ENCODE measurements around the gene UBXN1. TPM values are rescaled to one million over a fixed set of nuclear protein-coding genes. Genes with fewer than 3 reads are reported as not detected.

UBXN1 gene
- total RNA-seq, 2 experiments from 2014 or later = 107 to 118 TPM

GRCh38 chr11:62645946-62646824 lies 32.7 kb downstream of the UBXN1 start, which contains the start of gene GANAB:
TSS of gene GANAB (minus strand) at chr11:62646613. CDS start at chr11:62646599, 14 bp downstream.
- DNase-seq (peak; percentile 100), ATAC-seq (peak; percentile 98)
- POLR2A ChIA-PET = interaction anchor here (0.7 to 8.9 kb wide), 12 partner anchors 11 to 195 kb away, joined by 3 to 76 read pairs (median 5); partner anchors contain the start of genes B3GAT3, C11orf98, CSKMT and HNRNPUL2
- Mint-ChIP-seq H3K4me3 (peak within 1 kb of the TSS; percentile 99), H3K27ac (peak within 1 kb of the TSS; percentile 96), H3K27me3 (ENCODE audit: low read depth) (no peaks in the 10 kb centered on the region), H3K4me1 (ENCODE audit: low read depth) (peaks cover 32% of the 10 kb centered on the region), H3K36me3 (ENCODE audit: low read depth) (peaks cover 46% of the 10 kb centered on the region), H3K9me3 (ENCODE audit: insufficient read depth) (no peaks in the 10 kb centered on the region)
- CTCF ChIA-PET = interaction anchor here (0.7 to 1.6 kb wide), 3 partner anchors 54 to 251 kb away, joined by 3 to 10 read pairs (median 3); partner anchors contain the start of gene TUT1

GRCh38 chr11:62645671-62645945 lies 33.3 kb downstream of the UBXN1 start:
- ATAC-seq (peak; percentile 1), DNase-seq (no peak)
- Mint-ChIP-seq H3K36me3 (ENCODE audit: low read depth) (peaks cover 49% of the 10 kb centered on the region), H3K27me3 (ENCODE audit: low read depth) (no peaks in the 10 kb centered on the region), H3K4me1 (ENCODE audit: low read depth) (peaks cover 36% of the 10 kb centered on the region), H3K4me3 (peak overlapping the region; percentile 99), H3K27ac (peak overlapping the region; percentile 96), H3K9me3 (ENCODE audit: insufficient read depth) (no peaks in the 10 kb centered on the region)
- POLR2A ChIA-PET = interaction anchor here (0.7 to 8.9 kb wide), 10 partner anchors 11 to 196 kb away, joined by 3 to 76 read pairs (median 6); partner anchors contain the start of genes B3GAT3, C11orf98, CSKMT and TMEM223
- CTCF ChIA-PET = interaction anchor here (0.7 to 1.6 kb wide), 3 partner anchors 54 to 250 kb away, joined by 3 to 10 read pairs (median 3); partner anchors contain the start of gene TUT1

DNA sequence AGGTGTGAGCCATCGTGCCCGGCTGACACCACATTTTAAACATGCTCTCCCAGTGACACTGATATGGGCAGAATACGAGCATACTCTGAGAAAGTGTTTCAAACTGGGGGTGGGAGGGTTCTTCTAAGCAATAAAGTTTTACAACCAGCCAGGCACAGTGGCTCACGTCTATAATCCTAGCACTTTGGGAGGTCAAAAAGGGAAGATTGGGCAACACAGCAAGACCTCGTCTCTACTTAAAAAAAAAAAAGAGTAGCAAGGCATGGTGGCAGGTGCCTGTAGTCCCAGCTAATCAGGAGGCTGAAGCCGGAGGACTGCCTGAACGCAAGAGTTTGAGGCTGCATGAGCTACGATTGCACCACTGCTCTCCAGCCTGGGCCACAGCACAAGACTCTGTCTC lies 34.7 kb downstream of the UBXN1 start:
- Mint-ChIP-seq H3K9me3 (ENCODE audit: insufficient read depth) (no peaks in the 10 kb centered on the region), H3K27ac (peak overlapping the region; percentile 34), H3K27me3 (ENCODE audit: low read depth) (no peaks in the 10 kb centered on the region), H3K36me3 (ENCODE audit: low read depth) (peaks cover 52% of the 10 kb centered on the region), H3K4me3 (peak overlapping the region; percentile 45), H3K4me1 (ENCODE audit: low read depth) (peaks cover 44% of the 10 kb centered on the region)
- ATAC-seq (no peak), DNase-seq (no peak)
- POLR2A ChIA-PET = interaction anchor here (0.6 to 8.9 kb wide), 7 partner anchors 10 to 89 kb away, joined by 3 to 76 read pairs (median 4); partner anchors contain the start of genes C11orf98, CSKMT and TUT1
- CTCF ChIA-PET = interaction anchor here (0.6 to 1.2 kb wide), 4 partner anchors 9 to 188 kb away, joined by 3 to 4 read pairs (median 3); partner anchors contain the start of genes INTS5 and STX5

GRCh38 chr11:62632492-62632891 lies 46.4 kb downstream of the UBXN1 start:
- no peak overlapping the region for H3K4me3 Mint-ChIP-seq
- ChIA-PET POLR2A (no interaction called here), CTCF (no interaction called here)
- ATAC-seq (no peak), DNase-seq (no peak)
- H3K27ac Mint-ChIP-seq = peak overlapping the region; percentile 13
- H3K4me1 Mint-ChIP-seq (ENCODE audit: low read depth) = peaks cover 19% of the 10 kb centered on the region
- H3K36me3 Mint-ChIP-seq (ENCODE audit: low read depth) = peaks cover 83% of the 10 kb centered on the region
- H3K27me3 Mint-ChIP-seq (ENCODE audit: low read depth) = no peaks in the 10 kb centered on the region
- no peaks in the 10 kb centered on the region for H3K9me3 Mint-ChIP-seq (ENCODE audit: insufficient read depth)

DNA sequence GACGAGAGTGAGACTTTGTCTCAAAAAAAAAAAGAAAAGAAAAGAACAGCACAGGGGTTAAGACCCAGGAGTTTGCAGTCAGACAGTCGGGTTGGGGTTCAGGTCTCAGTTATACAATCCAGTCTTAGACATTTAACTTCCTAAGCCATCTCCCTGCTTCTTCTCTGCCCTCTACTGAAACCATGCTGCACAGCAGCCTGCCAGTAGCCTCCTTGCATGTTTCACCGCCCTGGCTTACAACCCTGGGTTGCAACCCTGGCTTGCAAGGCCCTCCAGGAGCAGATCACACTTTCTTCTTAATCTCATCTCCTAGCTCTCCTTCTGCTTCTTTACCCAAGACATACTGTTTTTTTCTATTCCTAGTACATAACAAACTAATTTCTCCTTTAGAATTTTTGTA lies 51.2 kb downstream of the UBXN1 start:
- Mint-ChIP-seq H3K4me3 (no peak overlapping the region), H3K4me1 (ENCODE audit: low read depth) (peaks cover 2% of the 10 kb centered on the region), H3K27me3 (ENCODE audit: low read depth) (no peaks in the 10 kb centered on the region), H3K27ac (no peak overlapping the region), H3K36me3 (ENCODE audit: low read depth) (peaks cover 70% of the 10 kb centered on the region), H3K9me3 (ENCODE audit: insufficient read depth) (no peaks in the 10 kb centered on the region)
- ATAC-seq = peak; percentile 24
- no peak for DNase-seq
- POLR2A ChIA-PET = interaction anchor here (1.0 kb wide), 1 partner anchor 37 kb away, joined by 3 read pairs; the partner anchor contains the start of genes C11orf98 and CSKMT
- CTCF ChIA-PET = interaction anchor here (1.5 to 1.8 kb wide), 3 partner anchors 16 to 67 kb away, joined by 3 to 4 read pairs (median 3); partner anchors contain the start of gene EML3

Other genes starting within 250 kb of the UBXN1 start
- 100 to 1,000 TPM; 123 to 129 TPM for gene AHNAK, start 132.3 kb downstream of the UBXN1 start, total RNA-seq
- 1,000 to 10,000 TPM; 1,058 to 1,098 TPM for gene EEF1G, start 105.2 kb downstream of the UBXN1 start, total RNA-seq
- 10 to 100 TPM; 22.2 to 25.0 TPM for gene TUT1, start 87.5 kb downstream of the UBXN1 start, total RNA-seq
- 100 to 1,000 TPM; 249 to 273 TPM for gene MTA2, start 77.2 kb downstream of the UBXN1 start, total RNA-seq
- 100 to 1,000 TPM; 120 to 144 TPM for gene EML3, start 66.3 kb downstream of the UBXN1 start, total RNA-seq
- gene ROM1, start 65.8 kb downstream of the UBXN1 start, total RNA-seq = 1 to 10 TPM; 1.3 to 2.0 TPM
- gene B3GAT3, start 57.1 kb downstream of the UBXN1 start, total RNA-seq = 10 to 100 TPM; 63.0 to 64.8 TPM
- gene GANAB, start 32.5 kb downstream of the UBXN1 start, total RNA-seq = 100 to 1,000 TPM; 297 to 310 TPM
- 10 to 100 TPM; 28.9 to 29.2 TPM for gene INTS5, start 25.8 kb downstream of the UBXN1 start, total RNA-seq
- 100 to 1,000 TPM; 131 to 133 TPM for gene C11orf98, start 13.9 kb downstream of the UBXN1 start, total RNA-seq
- gene CSKMT, start 13.8 kb downstream of the UBXN1 start, total RNA-seq = 10 to 100 TPM; 21.9 to 22.8 TPM
- gene UQCC3, start 7.4 kb downstream of the UBXN1 start, total RNA-seq = 1 to 10 TPM; 7.5 TPM
- 10 to 100 TPM; 22.3 to 25.0 TPM for gene LBHD1, start 6.8 kb downstream of the UBXN1 start, total RNA-seq
- gene LRRN4CL, start 10.5 kb upstream of the UBXN1 start, total RNA-seq = under 1 TPM; 0.21 to 0.34 TPM
- gene BSCL2, start 28.4 kb upstream of the UBXN1 start, total RNA-seq = 10 to 100 TPM; 30.3 to 39.9 TPM
- gene GNG3, start 28.6 kb upstream of the UBXN1 start, total RNA-seq = not detected
- 10 to 100 TPM; 65.4 to 67.0 TPM for gene HNRNPUL2, start 48.4 kb upstream of the UBXN1 start, total RNA-seq
- 10 to 100 TPM; 44.3 to 46.1 TPM for gene TTC9C, start 49.4 kb upstream of the UBXN1 start, total RNA-seq
- 10 to 100 TPM; 12.4 to 12.8 TPM for gene ZBTB3, start 75.1 kb upstream of the UBXN1 start, total RNA-seq
- gene POLR2G, start 82.5 kb upstream of the UBXN1 start, total RNA-seq = 10 to 100 TPM; 89.7 to 96.6 TPM
- gene TAF6L, start 92.3 kb upstream of the UBXN1 start, total RNA-seq = 10 to 100 TPM; 21.8 to 23.7 TPM
- 10 to 100 TPM; 37.3 to 40.8 TPM for gene TMEM179B, start 108.3 kb upstream of the UBXN1 start, total RNA-seq
- 10 to 100 TPM; 20.1 to 20.3 TPM for gene TMEM223, start 112.9 kb upstream of the UBXN1 start, total RNA-seq
- gene NXF1, start 126.4 kb upstream of the UBXN1 start, total RNA-seq = 100 to 1,000 TPM; 110 to 111 TPM
- 10 to 100 TPM; 30.4 to 32.7 TPM for gene STX5, start 153.0 kb upstream of the UBXN1 start, total RNA-seq
- not detected for gene TEX54, start 153.8 kb upstream of the UBXN1 start, total RNA-seq
- 10 to 100 TPM; 66.0 to 66.9 TPM for gene WDR74, start 160.5 kb upstream of the UBXN1 start, total RNA-seq
- gene SLC3A2, start 201.8 kb upstream of the UBXN1 start, total RNA-seq = 100 to 1,000 TPM; 190 to 202 TPM
- not detected for gene CHRM1, start 242.3 kb upstream of the UBXN1 start, total RNA-seq

Data from activated CD8-positive, alpha-beta T cell treated with anti-CD3 and anti-CD28 coated beads, Interleukin-2, amount 10 ng/mL, durations not matched to agents 7 days and 5 days (primary cell).